Astrocyte of the spinal cord (primary cell): Measurements from ENCODE around the gene SLC25A34.

Experiments
- DNase-seq: peaks from one replicate; pipeline ENCODE4 v3.0.0; 2011; ENCODE audit warnings: low read depth, low spot score
- H3K4me3 ChIP-seq: 2 replicates; pipeline ENCODE4 v1.5.1; 2011; ENCODE audit warnings: low read depth, mild to moderate bottlenecking, low read length, moderate library complexity
- CTCF ChIP-seq: IDR thresholded peaks from 2 replicates; pipeline ENCODE4 v1.5.1; 2012; ENCODE audit warnings: low read depth, mild to moderate bottlenecking, low read length, inconsistent platforms
- in situ Hi-C: cut with HindIII; loops from 2 replicates; pipeline ENCODE4 v1.10.0; 2017; ENCODE audit warnings: low sequenced_read_pairs

SLC25A34 gene

GRCh38 chr1:15768388-15768787 is 32.3 kb downstream of the SLC25A34 start:
- no peak for DNase-seq
- in situ Hi-C loops = no loop called here
- TF ChIP-seq CTCF = no peak
- H3K4me3 ChIP-seq = no peak overlapping the region

GRCh38 chr1:15770313-15770962 is 34.4 kb downstream of the SLC25A34 start:
- no peak for DNase-seq
- no peak for TF ChIP-seq CTCF
- in situ Hi-C loops = no loop called here
- no peak overlapping the region for H3K4me3 ChIP-seq

- H3K4me3 ChIP-seq = no peak overlapping the region
- TF ChIP-seq CTCF = no peak
- in situ Hi-C loops = no loop called here
- no peak for DNase-seq
Observed at GRCh38 chr1:15771836-15772515, 35.9 kb downstream of the SLC25A34 start.

- no peak for DNase-seq
- TF ChIP-seq CTCF = no peak
- H3K4me3 ChIP-seq = no peak overlapping the region
- in situ Hi-C loops = no loop called here
Observed at GRCh38 chr1:15775706-15776105, 39.6 kb downstream of the SLC25A34 start.

GRCh38 chr1:15777909-15778707 is 42.0 kb downstream of the SLC25A34 start:
- TF ChIP-seq CTCF = no peak
- no peak overlapping the region for H3K4me3 ChIP-seq
- in situ Hi-C loops = no loop called here
- DNase-seq = no peak

- DNase-seq = no peak
- in situ Hi-C loops = no loop called here
- no peak overlapping the region for H3K4me3 ChIP-seq
- TF ChIP-seq CTCF = no peak
Observed at GRCh38 chr1:15785683-15786082, 49.6 kb downstream of the SLC25A34 start.
